HG03342 (cell line): ENCODE results near the gene TMEM126A.
A peak's percentile ranks its signal among the peaks of the same experiment; 100 is the strongest.
"Not testable (repeated sequence)": the region's sequence is repeated elsewhere in the genome, so short reads cannot be mapped to it uniquely, and the experiment has no call there.

Experiments used
- ATAC-seq: cut with Tn5 transposase; IDR thresholded peaks from one replicate; pipeline ENCODE4 v1.9.1; 2021; ENCODE audit warnings: mild to moderate bottlenecking, moderate library complexity; ENCODE audit not compliant: unreplicated experiment

TMEM126A gene

DNA sequence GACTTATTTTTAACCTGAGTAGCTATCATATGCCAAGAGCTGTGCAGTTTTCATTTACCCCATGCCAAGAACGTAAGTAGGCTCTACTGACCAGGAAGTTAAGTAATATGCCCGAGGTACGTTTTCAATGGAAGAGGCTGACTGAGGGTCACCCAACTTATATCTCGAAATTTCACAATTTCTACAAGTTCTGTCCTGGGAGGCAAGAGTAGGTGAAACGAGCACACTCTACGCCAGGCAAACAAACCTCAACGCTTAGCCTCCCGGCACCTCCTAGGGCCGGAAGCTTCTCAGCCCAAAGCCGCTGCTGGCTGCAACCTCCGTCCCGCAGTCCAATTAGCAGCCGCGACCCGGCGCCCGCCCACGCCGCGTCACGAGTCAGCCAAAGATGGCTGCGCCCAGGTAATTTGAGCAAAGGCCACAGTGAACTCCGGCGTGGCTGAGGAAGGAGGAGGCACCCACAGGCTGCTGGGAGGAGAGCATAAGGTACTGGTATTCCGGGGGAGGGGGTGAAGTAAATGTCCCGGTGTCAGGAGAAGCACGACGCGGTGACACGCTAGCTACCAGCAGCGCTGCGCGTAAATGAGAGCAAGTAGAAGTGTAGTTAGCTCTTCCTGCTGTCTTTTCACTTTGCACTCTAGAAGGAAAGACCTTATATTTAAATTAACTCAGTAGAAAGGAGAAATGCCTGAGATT lies at the start of gene TMEM126A:
TMEM126A (plus strand) TSS at position 364 of the 696 bp plus-strand sequence. CDS start 2,289 bp downstream, outside the sequence.
- ATAC-seq, result peak; percentile 99

GRCh38 chr11:85599083-85599482 lies 48.7 kb upstream of the TMEM126A start:
- no peak for ATAC-seq

GRCh38 chr11:85602526-85603213 lies 45.1 kb upstream of the TMEM126A start:
- ATAC-seq, result no peak

- ATAC-seq, result no peak
These were observed 44.5 kb upstream of the TMEM126A start for GRCh38 chr11:85603220-85603619.

DNA sequence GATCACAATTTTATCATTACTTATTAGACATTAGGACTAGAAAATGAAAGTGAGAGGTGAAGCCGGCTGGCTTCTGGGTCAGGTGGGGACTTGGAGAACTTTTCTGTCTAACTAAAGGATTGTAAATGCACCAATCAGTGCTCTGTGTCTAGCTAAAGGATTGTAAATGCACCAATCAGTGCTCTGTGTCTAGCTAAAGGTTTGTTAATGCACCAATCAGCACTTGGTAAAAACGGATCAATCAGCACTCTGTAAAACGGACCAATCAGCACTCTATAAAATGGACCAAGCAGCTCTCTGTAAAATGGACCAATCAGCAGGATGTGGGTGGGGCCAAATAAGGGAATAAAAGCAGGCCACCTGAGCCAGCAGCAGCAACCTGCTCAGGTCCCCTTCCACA lies 41.5 kb upstream of the TMEM126A start:
- not testable (repeated sequence) for ATAC-seq

- not testable (repeated sequence) for ATAC-seq
These were observed 39.1 kb upstream of the TMEM126A start for GRCh38 chr11:85608621-85609020.

DNA sequence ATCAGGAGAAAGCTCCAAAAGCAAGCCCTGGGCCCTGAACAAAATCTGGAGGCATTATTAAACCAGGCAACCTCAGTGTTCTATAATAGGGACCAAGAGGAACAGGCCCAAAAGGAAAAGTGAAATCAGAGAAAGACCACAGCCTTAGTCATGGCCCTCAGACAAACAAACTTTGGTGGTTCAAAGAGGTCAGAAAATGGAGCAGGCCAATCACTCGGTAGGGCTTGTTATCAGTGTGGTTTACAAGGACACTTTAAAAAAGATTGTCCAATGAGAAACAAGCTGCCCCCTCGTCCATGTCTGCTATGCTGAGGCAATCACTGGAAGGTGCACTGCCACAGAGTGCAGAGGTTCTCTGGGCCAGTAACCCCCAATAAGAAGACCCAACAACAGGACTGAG lies 38.5 kb upstream of the TMEM126A start:
- ATAC-seq, result not testable (repeated sequence)

DNA sequence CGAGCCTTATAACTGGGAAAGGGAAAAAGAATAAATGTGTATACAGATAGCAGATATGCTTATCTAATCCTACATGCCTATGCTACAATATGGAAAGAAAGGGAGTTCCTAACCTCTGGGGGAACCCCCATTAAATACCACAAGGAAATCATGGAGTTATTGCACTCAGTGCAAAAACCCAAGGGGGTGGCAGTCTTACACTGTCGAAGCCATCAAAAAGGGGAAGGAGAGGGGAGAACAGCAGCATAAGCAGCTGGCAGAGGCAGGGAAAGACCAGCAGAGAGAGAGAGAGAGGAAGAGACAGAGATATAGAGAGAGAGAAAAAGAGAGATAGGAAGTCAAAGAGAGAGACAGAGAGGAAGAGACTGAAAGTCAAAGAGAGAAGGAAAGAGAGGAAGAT lies 36.1 kb upstream of the TMEM126A start:
- not testable (repeated sequence) for ATAC-seq

DNA sequence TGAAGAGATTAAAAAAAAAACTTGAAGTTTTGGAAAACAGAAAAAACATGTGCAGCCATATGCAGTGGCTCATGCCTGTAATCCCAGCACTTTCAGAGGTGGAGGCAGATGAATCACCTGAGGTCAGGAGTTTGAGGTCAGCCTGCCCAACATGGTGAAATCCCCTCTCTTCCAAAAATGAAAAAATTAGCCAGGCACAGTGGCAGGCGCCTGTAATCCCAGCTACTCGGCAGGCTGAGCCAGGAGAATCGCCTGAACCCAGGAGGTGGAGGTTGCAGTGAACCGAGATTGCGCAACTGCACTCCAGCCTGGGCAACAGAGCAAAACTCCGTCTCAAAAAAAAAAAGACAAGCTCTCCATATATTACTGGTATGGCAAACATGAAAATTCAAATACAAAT lies 28.3 kb upstream of the TMEM126A start:
- ATAC-seq, result no peak

DNA sequence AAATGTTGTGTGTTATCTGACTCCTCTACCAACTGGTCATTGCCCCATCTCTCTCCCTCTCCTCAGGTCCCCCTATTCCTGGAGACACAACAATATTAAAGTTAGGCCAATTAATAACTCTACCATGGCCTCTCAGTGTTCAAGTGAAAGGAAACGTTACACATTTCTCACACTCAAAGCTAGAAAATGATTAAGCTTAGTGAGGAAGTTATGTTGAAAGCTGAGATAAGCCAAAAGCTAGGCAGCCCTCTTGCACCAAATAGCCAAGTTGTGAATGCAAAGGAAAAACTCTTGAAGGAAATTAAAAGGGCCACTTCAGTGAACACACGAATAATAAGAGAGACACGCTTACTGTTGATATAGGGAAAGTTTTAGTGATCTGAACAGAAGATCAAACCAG lies 27.5 kb upstream of the TMEM126A start:
- ATAC-seq, result no peak

DNA sequence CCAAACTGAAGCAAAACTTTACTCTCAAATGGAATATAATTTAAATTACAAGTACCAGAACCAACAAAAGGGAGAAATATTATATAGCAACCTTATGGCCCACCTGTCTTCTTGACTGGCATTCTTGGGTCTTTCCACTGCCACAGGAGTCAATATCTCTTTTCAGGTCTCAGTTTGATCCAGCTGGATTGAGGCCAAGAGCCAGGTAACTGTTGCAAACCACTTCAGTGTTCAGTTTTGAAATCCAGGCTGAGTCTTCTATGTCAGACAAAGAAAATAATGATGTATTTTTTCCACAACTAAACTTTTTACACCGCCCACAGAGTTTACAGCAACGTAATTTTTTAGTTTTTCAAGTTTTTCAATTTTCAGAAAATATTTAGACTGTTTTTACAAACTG lies 21.3 kb upstream of the TMEM126A start:
- ATAC-seq, result no peak

DNA sequence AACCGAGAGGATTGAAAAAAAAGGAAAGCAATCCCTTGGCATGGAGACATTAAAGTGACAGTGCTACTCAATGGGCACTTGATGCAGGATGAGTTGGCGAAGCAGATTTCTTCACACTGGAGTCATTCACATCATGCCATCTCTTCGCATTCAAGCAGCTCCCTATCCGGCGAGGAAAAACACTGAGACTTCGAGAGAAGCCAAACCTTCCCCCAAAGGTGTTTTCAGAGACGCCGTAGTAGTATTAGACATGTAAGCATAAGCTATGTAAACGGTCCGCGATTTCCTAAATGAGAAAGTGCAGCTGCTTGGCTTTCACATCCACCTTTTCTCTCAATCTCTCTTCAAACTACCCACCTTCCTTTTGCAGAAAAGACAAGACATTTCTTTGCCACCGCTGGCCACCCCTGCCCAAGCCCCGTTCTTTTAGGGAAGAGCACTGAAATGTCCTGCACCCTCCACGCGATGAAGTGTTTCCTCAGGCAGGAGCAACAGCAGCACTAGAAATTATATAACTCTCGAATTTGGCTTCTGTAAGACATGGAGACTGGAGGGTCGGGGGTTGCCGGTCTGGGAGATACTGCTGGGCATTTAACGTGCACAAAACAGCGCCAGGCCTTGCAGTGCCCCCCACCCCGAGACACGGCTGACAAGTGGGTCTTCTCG lies 20.3 kb upstream of the TMEM126A start, which contains the start of gene DLG2:
DLG2 (minus strand) TSS at position 13 of the 666 bp plus-strand sequence.
- ATAC-seq, result no peak

- ATAC-seq, result peak; percentile 98
These were observed 19.6 kb upstream of the TMEM126A start, which contains the start of gene TMEM126B for GRCh38 chr11:85627998-85628770. Gene TMEM126B (plus strand): TSS chr11:85628593. CDS start chr11:85628608, 15 bp downstream.

GRCh38 chr11:85628771-85629341 lies 18.9 kb upstream of the TMEM126A start:
- ATAC-seq, result peak; percentile 14

- no peak for ATAC-seq
These were observed 13.0 kb upstream of the TMEM126A start for GRCh38 chr11:85634747-85635146.

DNA sequence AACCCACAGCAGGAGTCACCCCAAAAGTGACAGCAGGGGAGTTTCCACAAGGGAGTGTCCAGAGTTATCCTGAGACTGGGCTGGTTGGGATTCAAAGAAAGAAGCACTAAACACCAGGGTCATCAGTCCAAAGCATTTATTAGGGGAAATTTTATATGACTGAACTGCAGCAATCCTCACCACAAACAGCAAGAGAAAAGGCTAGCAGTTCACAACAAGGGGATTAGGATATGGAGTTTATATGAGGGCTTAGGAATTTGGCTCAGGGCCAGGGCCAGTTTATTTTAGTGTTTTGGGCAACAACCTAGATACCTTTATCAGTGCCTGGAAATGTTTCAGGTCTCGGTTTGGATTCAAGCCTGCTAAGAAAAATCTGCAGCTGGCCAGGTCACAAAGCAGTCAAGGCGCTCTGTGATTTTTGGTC lies 4.6 kb upstream of the TMEM126A start:
- no peak for ATAC-seq

GRCh38 chr11:85647078-85647477 lies 689 bp upstream of the TMEM126A start:
- no peak for ATAC-seq

DNA sequence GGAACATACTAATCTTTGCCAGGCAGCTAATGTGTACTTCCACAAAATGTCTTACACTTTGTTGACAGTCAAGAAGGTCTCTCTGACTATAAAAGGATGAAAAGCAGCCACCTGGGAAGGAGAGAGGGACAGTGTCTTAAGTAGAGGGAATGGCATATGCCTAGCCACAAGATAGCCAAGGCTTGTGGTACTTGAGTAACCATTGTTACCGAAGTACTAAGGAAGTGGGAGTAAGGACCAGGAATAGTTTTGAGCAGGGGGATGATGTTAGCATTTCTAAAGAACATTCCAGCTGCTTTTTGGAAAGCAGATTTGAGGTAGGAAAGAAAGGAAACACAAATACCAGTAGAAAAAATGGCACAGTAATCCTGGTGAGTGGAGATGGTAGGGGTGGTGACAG lies 3.4 kb downstream of the TMEM126A start:
- ATAC-seq, result no peak

GRCh38 chr11:85652786-85653447 lies 5.2 kb downstream of the TMEM126A start:
- no peak for ATAC-seq

DNA sequence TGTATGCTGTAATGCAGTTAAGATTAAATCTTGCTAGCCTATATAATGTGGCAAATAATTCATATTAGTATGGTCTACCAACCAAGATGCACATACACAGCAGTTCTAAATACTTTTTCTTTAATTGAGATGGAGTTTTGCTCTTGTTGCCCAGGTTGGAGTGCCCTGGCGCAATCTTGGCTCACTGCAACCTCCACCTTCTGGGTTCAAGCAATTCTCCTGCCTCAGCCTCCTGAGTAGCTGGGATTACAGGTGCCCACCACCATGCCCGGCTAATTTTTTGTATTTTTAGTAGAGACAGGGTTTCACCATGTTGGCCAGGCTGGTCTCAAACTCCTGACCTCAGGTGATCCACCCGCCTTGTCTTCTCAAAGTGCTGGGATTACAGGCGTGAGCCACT lies 6.6 kb downstream of the TMEM126A start:
- ATAC-seq, result not testable (repeated sequence)
